Large intestine (tissue), 12 donors: Measurements from ENCODE around the gene TRIM40. TPM values are rescaled to one million over a fixed set of nuclear protein-coding genes. Genes with fewer than 3 reads are reported as not detected.
A peak's percentile ranks its signal among the peaks of the same experiment; 100 is the strongest.

ENCODE experiments used
- DNase-seq, 2 donors: peaks; one replicate each; pipeline versions ENCODE4 v3.0.0 to v3.0.0-alpha.2; 2013
- H3K27ac ChIP-seq: one replicate; pipeline ENCODE4 v1.5.1; 2013; ENCODE audit warnings: low read length
- H3K27me3 ChIP-seq: 2 replicates; pipeline ENCODE4 v1.6.1; 2013; ENCODE audit warnings: low read length; ENCODE audit not compliant: control insufficient read depth, insufficient read depth
- H3K36me3 ChIP-seq: 2 replicates; pipeline ENCODE4 v1.6.1; 2013; ENCODE audit warnings: low read length; ENCODE audit not compliant: control insufficient read depth, insufficient read depth
- H3K4me1 ChIP-seq: one replicate; pipeline ENCODE4 v1.6.1; 2013; ENCODE audit warnings: low read length; ENCODE audit not compliant: control insufficient read depth, insufficient read depth
- H3K4me3 ChIP-seq: one replicate; pipeline ENCODE4 v1.5.1; 2013; ENCODE audit warnings: low read length
- H3K9me3 ChIP-seq: one replicate; pipeline ENCODE4 v1.6.1; 2013; ENCODE audit warnings: mild to moderate bottlenecking, low read depth, low read length, moderate library complexity; ENCODE audit not compliant: control insufficient read depth
- WGBS: methylation state at CpG from one replicate; pipeline ENCODE4 v1.1.5; 2013; ENCODE audit warnings: low lambda C conversion rate; ENCODE audit not compliant: insufficient coverage; 5-methylcytosine and 5-hydroxymethylcytosine counted together
- long read RNA-seq, 11 donors: transcript quantifications; one replicate each; lab custom pipeline, GENCODE V29; 2026
- polyA plus RNA-seq: library from polyadenylated mRNA; unstranded; fragments of 120-200 nt; gene quantifications from one replicate; pipeline ENCODE4 v1.2.1, GENCODE V29; 2013

TRIM40 gene, protein sequence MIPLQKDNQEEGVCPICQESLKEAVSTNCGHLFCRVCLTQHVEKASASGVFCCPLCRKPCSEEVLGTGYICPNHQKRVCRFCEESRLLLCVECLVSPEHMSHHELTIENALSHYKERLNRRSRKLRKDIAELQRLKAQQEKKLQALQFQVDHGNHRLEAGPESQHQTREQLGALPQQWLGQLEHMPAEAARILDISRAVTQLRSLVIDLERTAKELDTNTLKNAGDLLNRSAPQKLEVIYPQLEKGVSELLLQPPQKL
- 6.6 TPM for polyA plus RNA-seq
- long read RNA-seq, donor 1, result 0 reads
- long read RNA-seq, donor 2, result 0 reads
- long read RNA-seq, donor 3, partial matches to known transcripts, result 0 of 1 reads
- long read RNA-seq, donor 3, other reads (novel, unspliced or antisense), result 0 of 1 reads
- long read RNA-seq, donor 4, result 0 reads
- long read RNA-seq, donor 5, result 0 reads
- long read RNA-seq, donor 6, partial matches to known transcripts, result 0 of 1 reads
- long read RNA-seq, donor 6, other reads (novel, unspliced or antisense), result 0 of 1 reads
- long read RNA-seq, donor 7, result 0 reads
- long read RNA-seq, donor 8, result 0 reads
- long read RNA-seq, donor 9, result 0 reads
- long read RNA-seq, donor 10, partial matches to known transcripts, result 0 of 1 reads
- long read RNA-seq, donor 10, other reads (novel, unspliced or antisense), result 0 of 1 reads
- long read RNA-seq, donor 11, result 0 reads

DNA sequence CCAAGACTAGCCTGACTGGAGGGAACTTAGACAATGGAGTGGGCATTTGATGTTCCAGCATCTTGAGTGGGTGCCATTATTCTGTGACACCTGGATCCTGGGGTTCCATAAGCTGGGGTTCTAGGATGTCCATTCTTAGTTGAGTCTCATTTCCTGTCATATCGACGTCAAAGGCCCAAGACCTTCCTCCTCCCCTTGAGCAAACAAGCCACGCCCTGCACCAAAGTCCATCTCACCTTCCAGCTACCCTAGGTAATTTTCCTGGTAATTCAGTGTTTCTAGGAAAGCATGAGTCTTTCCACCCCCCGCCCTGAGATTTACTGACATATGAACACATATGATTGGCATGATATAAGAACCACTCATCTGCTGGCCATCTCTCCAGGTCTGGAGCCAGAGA, at the start of gene TRIM40:
TRIM40 (plus strand) TSS at position 384 of the 400 bp plus-strand sequence. CDS start 897 bp downstream, outside the sequence.
- peak; percentile 93 to 97 for DNase-seq
- Histone ChIP-seq H3K9me3 (no peaks in the 10 kb centered on the region), H3K27me3 (no peaks in the 10 kb centered on the region), H3K4me1 (peaks cover 36% of the 10 kb centered on the region), H3K36me3 (no peaks in the 10 kb centered on the region), H3K27ac (peak within 1 kb of the TSS; percentile 84), H3K4me3 (no peak within 1 kb of the TSS)
- WGBS, result 14% methylated on average over 2 of the region's 4 CpGs

DNA sequence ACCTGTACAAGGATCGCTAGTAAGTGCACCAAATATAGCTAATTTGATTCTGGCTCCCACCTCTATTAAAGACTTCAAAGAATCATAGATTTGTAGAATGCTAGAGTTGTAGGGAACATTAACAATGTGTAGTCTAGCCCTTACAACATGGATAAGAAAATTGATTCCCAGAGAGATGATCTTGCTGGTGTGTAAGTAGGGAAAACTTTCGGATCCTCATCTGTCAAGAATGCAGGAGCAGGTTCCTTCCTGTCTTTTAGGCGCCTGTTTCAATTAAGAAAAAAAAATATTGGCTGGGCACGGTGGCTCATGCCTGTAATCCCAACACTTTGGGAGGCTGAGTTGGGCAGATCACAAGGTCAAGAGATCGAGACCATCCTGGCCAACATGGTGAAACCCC, 48.1 kb upstream of the TRIM40 start:
- H3K4me3 ChIP-seq, result no peak overlapping the region
- no peaks in the 10 kb centered on the region for H3K9me3 ChIP-seq
- DNase-seq, result no peak
- 86% methylated on average over 2 of the region's 5 CpGs for WGBS
- no peaks in the 10 kb centered on the region for H3K27me3 ChIP-seq
- H3K36me3 ChIP-seq, result no peaks in the 10 kb centered on the region
- no peak overlapping the region for H3K27ac ChIP-seq
- H3K4me1 ChIP-seq, result peaks cover 21% of the 10 kb centered on the region

DNA sequence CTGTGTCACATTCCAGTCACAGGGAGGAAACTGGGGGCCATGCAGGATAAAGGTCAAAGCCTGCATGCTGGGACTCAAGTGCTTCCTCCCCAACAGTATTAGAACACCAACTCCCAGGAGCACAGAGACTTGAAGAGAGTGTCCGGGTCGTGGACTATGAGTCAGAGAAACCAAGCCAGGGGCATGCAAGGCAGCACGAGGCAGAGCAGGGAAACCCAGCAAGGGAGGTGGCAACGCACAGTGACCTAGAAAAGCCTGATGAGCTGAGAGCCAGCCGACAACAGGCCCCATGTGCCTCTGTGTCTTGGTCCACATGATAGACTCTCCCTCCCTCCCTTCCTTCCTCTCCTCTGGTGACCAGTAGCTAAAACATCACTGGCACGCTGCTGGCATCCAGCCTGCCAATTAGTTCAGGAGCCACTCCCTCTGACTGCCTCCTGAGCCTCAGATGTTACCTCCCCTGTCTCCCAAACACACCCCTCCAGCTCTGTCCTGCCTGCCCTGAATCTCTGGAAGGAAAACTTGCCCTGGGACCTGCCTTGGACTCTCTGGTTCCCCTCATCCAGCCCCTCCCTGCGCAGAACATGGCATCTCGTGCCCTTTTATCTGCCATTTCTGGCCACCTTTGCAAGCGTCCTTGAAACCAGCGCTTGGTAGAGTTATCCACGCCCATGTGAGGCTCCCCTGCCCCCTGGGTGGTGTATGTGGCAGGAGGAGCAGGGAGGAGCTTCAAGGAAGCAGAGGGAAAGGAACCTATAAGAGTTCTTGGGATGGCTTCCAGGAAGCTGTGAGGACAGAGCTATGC, 44.2 kb upstream of the TRIM40 start:
- H3K27ac ChIP-seq, result peak overlapping the region; percentile 91
- H3K36me3 ChIP-seq, result no peaks in the 10 kb centered on the region
- no peak overlapping the region for H3K4me3 ChIP-seq
- peak; percentile 88 to 94 for DNase-seq
- peaks cover 48% of the 10 kb centered on the region for H3K4me1 ChIP-seq
- no CpG with 5 or more reads among the region's 11 CpGs for WGBS
- no peaks in the 10 kb centered on the region for H3K27me3 ChIP-seq
- no peaks in the 10 kb centered on the region for H3K9me3 ChIP-seq

DNA sequence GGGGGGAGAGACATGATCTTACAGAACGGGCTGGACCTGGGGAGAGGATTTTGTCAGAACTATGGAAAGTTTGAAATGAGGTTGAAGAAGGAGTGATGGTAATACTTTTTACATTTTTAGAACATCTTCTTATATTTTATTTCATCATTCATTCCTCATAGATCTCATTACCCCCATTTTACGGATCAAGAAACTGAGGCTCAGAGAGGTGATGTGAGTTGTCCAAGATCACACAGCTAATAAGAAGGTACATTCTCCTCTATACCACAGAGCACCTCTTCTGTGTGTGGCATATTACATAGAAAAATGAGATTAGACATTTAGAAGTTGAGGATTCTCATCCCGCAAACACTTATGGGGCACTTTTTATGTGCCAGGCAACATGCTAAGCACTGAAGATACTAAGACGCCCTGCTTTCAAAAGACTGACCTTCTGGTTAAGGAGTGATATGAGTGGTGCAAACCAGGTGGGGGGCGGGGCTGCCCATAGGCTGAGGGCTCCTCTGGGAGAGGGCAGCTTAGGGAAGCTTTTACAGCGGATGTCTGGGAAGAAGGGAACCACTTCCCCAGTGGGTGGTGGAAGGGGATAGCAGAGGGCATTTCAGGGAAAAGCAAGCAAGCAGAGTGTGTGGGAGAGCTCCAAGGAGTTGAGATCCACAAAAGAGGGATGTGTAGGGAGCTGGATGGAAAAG, 42.9 kb upstream of the TRIM40 start:
- Histone ChIP-seq H3K27ac (no peak overlapping the region), H3K36me3 (no peaks in the 10 kb centered on the region), H3K4me1 (peaks cover 59% of the 10 kb centered on the region), H3K4me3 (no peak overlapping the region), H3K9me3 (no peaks in the 10 kb centered on the region), H3K27me3 (no peaks in the 10 kb centered on the region)
- WGBS, result 100% methylated on average over 1 of the region's 6 CpGs
- DNase-seq, result peak in 1 of 2 donors; percentile 36

DNA sequence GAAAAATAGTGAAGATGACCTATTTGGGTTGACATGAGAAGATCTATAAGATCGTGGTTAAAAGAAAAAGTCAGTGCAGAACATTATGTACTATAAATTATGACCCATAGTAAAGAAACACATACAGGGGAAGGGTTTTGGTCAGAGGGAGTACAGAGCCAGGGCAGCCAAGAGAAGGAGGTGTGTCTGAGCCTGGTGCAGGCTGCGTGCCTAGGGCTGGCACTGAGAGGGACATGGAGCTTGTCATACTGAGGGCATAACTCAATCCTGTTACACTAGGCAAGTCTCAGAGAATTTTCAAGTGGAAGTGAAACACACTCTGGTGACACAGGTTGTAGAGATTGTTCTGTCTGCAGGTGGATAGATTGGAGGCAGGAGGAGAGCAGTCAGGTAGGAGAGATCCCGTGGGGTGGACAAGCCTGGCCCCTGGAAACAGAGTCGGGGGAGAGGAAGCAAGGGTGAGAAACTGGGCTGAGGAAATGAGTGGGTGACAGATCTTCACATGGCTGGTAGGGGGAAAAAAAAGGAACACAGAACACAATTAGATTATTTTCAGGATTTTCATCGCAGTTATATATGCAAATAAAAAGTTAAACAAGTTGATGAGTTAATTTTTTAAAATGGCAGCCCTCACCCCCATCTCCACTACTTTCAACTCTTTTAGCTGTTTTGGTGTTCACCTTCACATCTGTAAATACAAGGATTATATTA, 41.8 kb upstream of the TRIM40 start:
- DNase-seq, result no peak
- H3K27ac ChIP-seq, result peak overlapping the region; percentile 87

DNA sequence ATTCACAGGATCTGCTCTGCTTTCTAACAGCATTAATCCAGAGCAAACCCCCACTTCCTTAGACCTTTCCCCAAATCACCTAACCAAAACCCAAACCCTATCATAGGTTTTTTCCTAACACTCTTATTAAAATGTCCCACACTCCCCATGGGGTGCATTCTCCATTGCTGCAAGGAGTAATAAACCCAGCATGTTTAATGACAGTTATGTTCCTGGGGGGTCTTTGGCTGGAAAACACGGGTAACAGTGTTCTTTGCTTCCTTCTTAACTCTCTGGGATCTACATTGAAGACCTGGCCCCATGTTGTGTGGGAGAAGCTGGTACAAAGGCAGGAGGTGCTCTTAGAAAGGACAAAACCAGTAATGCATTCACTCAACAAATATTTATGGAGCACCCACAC, 39.1 kb upstream of the TRIM40 start:
- peaks cover 72% of the 10 kb centered on the region for H3K4me1 ChIP-seq
- no peak overlapping the region for H3K4me3 ChIP-seq
- H3K36me3 ChIP-seq, result no peaks in the 10 kb centered on the region
- WGBS, result no CpG with 5 or more reads among the region's 1 CpG
- no peaks in the 10 kb centered on the region for H3K9me3 ChIP-seq
- H3K27ac ChIP-seq, result no peak overlapping the region
- no peak for DNase-seq
- peaks cover 20% of the 10 kb centered on the region for H3K27me3 ChIP-seq

More for the DNA sequence above, 41.8 kb upstream of the TRIM40 start:
- H3K9me3 ChIP-seq, result no peaks in the 10 kb centered on the region
- peaks cover 67% of the 10 kb centered on the region for H3K4me1 ChIP-seq
- peaks cover 2% of the 10 kb centered on the region for H3K27me3 ChIP-seq
- H3K36me3 ChIP-seq, result no peaks in the 10 kb centered on the region
- no peak overlapping the region for H3K4me3 ChIP-seq
- WGBS, result 92% methylated on average over 2 of the region's 5 CpGs

DNA sequence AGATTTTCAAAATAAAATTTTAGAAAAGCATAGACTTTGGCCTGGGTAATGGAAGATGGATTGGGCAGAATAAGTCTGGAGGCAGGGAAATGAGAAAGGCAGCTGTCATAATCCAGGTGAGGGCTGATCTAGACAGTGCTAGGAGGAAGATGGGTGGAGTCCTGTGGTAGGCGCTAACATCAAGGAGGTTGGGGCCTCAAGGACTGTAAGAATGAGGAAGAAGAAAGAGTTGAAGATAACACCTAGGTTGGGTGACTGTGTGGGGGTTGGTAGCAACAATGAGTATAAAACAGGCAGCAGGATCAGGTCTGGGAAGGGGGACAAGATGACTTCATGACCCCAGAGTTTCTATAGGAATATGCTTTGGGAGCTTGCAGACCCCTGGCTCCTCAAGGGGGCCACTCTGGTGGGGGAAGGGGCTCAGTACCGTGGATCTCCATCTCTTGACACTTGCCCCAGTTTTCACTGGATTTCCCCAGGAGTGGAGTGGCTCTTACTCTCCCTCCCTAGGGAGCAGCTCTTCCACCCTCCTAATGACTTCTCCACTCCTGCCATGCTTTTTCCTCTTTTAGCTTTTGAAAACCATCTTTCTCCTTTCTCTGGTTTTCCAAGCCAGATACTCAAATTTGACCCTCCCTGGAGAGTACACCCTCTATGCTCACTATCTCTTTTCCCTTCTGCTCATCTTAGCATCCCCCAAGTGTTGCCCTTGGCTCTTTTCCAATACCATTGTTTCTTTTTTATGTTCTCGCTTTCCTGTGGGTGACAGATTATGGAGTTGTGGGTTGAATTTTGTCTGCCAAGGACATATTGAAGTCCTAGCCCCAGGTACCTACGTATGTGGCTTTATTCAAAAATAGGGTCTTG, 37.8 kb upstream of the TRIM40 start:
- no peak overlapping the region for H3K4me3 ChIP-seq
- WGBS, result 50% methylated on average over 2 of the region's 4 CpGs
- H3K27me3 ChIP-seq, result peaks cover 20% of the 10 kb centered on the region
- H3K36me3 ChIP-seq, result no peaks in the 10 kb centered on the region
- no peaks in the 10 kb centered on the region for H3K9me3 ChIP-seq
- peak overlapping the region; percentile 54 for H3K27ac ChIP-seq
- peaks cover 68% of the 10 kb centered on the region for H3K4me1 ChIP-seq
- DNase-seq, result peak; percentile 89 to 93

DNA sequence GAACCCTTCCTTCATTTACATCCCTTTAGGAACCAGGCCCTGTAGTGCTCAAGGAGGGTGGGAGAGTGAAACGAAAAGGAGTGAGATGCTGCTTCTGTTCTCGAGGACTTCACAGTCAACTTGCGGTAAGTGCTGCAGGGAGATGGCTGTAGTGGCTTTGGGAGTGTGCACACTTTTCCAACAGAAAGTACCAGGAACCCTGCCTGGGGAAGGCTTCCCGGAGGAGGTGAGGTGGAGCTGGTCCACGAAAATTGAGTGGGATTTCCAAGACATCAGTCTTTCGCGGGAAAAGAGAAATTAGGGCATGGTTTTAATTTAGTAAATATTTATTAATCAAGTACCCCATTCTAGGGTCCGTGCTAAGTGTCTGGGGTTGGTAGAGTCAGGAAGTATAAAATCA, 35.8 kb upstream of the TRIM40 start:
- H3K4me1 ChIP-seq, result peaks cover 64% of the 10 kb centered on the region
- DNase-seq, result no peak
- no peaks in the 10 kb centered on the region for H3K9me3 ChIP-seq
- H3K27me3 ChIP-seq, result peaks cover 25% of the 10 kb centered on the region
- WGBS, result 53% methylated on average over 3 of the region's 8 CpGs
- H3K36me3 ChIP-seq, result no peaks in the 10 kb centered on the region
- peak overlapping the region; percentile 81 for H3K27ac ChIP-seq
- peak overlapping the region; percentile 49 for H3K4me3 ChIP-seq
